IMR-90 (cell line): ENCODE results near the gene SEBOX. TPM values are rescaled to one million over a fixed set of nuclear protein-coding genes. Genes with fewer than 3 reads are reported as not detected.

Experiments
- ATAC-seq: fragments of 200-7000 bp; cut with Tn5 transposase; 2 replicates; pipeline ENCODE4 v1.9.1; 2020; ENCODE audit warnings: low read depth, mild to moderate bottlenecking, moderate library complexity
- BruUV-seq: library from RNA; stranded (reverse); fragments of 400-500 nt; replicated peaks from 2 replicates; lab custom pipeline; 2021; lab: Mats Ljungman, UMichigan
- CTCF ChIA-PET: fragments of 300-600 bp; formaldehyde crosslinking; extraction: SDS; loops from one replicate; lab custom pipeline; 2021; ENCODE audit warnings: antibody characterized with exemption; lab: Yijun Ruan, JAX
- POLR2A ChIA-PET: fragments of 300-600 bp; sonication (Branson Sonifier 250); formaldehyde crosslinking; loops from one replicate; lab custom pipeline; 2022; ENCODE audit warnings: antibody characterized with exemption; ENCODE audit not compliant: unreplicated experiment; lab: Charles Lee
- DNase-seq: peaks from one replicate; pipeline ENCODE4 v3.0.0; 2013
- H2AFZ ChIP-seq: replicated peaks from 2 replicates; pipeline ENCODE3; 2013; ENCODE audit warnings: low read length, mild to moderate bottlenecking; ENCODE audit not compliant: poor library complexity
- H2AK5ac ChIP-seq: 2 replicates; pipeline ENCODE4 v1.6.1; 2013; ENCODE audit warnings: low read depth, low read length, inconsistent platforms
- H2AK9ac ChIP-seq: replicated peaks from 2 replicates; pipeline ENCODE3; 2013; ENCODE audit warnings: mild to moderate bottlenecking, low read depth, low read length, moderate library complexity; ENCODE audit not compliant: poor library complexity
- H2BK120ac ChIP-seq: 2 replicates; pipeline ENCODE4 v1.6.1; 2013; ENCODE audit warnings: low read depth, low read length, inconsistent platforms
- H2BK15ac ChIP-seq: 3 replicates; pipeline ENCODE4 v1.6.1; 2013; ENCODE audit warnings: low read depth, low read length, inconsistent platforms
- H2BK20ac ChIP-seq: 2 replicates; pipeline ENCODE4 v1.6.1; 2013; ENCODE audit warnings: low read depth, mild to moderate bottlenecking, inconsistent platforms, low read length, moderate library complexity
- H2BK5ac ChIP-seq: 2 replicates; pipeline ENCODE4 v1.6.1; 2013; ENCODE audit warnings: mild to moderate bottlenecking, low read depth, low read length, inconsistent platforms; ENCODE audit not compliant: poor library complexity, severe bottlenecking
- H3K14ac ChIP-seq: replicated peaks from 2 replicates; pipeline ENCODE4 v1.6.1; 2013; ENCODE audit warnings: low read depth, low read length, inconsistent platforms
- H3K18ac ChIP-seq: 2 replicates; pipeline ENCODE4 v1.6.1; 2013; ENCODE audit warnings: low read depth, low read length, control low read depth
- H3K23ac ChIP-seq: 2 replicates; pipeline ENCODE4 v1.6.1; 2013; ENCODE audit warnings: low read depth, low read length, inconsistent platforms
- H3K27ac ChIP-seq: 2 replicates; pipeline ENCODE4 v1.5.1; 2013; ENCODE audit warnings: mild to moderate bottlenecking, control low read depth, low read length; ENCODE audit not compliant: insufficient read depth
- H3K27me3 ChIP-seq: 2 replicates; pipeline ENCODE4 v1.6.1; 2013; ENCODE audit warnings: low read length; ENCODE audit not compliant: control insufficient read depth, insufficient read depth
- H3K36me3 ChIP-seq: 2 replicates; pipeline ENCODE4 v1.6.1; 2013; ENCODE audit warnings: low read length, mixed read lengths; ENCODE audit not compliant: control insufficient read depth, insufficient read depth
- H3K4ac ChIP-seq: 2 replicates; pipeline ENCODE4 v1.6.1; 2013; ENCODE audit warnings: low read depth, low read length, inconsistent platforms
- H3K4me1 ChIP-seq: 2 replicates; pipeline ENCODE4 v1.6.1; 2013; ENCODE audit warnings: low read length, mixed read lengths; ENCODE audit not compliant: control insufficient read depth, insufficient read depth
- H3K4me2 ChIP-seq: 2 replicates; pipeline ENCODE4 v1.6.1; 2013; ENCODE audit warnings: low read depth, mild to moderate bottlenecking, control low read depth, low read length, moderate library complexity
- H3K4me3 ChIP-seq: 2 replicates; pipeline ENCODE4 v1.5.1; 2013; ENCODE audit warnings: low read depth, mild to moderate bottlenecking, control low read depth, low read length, moderate library complexity; ENCODE audit not compliant: insufficient read depth
- H3K56ac ChIP-seq: 2 replicates; pipeline ENCODE4 v1.6.1; 2013; ENCODE audit warnings: low read length, inconsistent platforms; ENCODE audit not compliant: insufficient read depth; ENCODE audit errors: extremely low read depth
- H3K79me1 ChIP-seq, 2 experiments: 2 replicates each; pipeline ENCODE4 v1.6.1; 2013; ENCODE audit warnings: low read length in 2 of 2, inconsistent platforms in 1 of 2, low read depth in 1 of 2
- H3K9ac ChIP-seq: 2 replicates; pipeline ENCODE4 v1.6.1; 2013; ENCODE audit warnings: low read depth, low read length, control low read depth
- H3K9me1 ChIP-seq: 2 replicates; pipeline ENCODE4 v1.6.1; 2013; ENCODE audit warnings: low read length, inconsistent platforms; ENCODE audit not compliant: insufficient read depth
- H3K9me3 ChIP-seq: 2 replicates; pipeline ENCODE4 v1.6.1; 2013; ENCODE audit warnings: low read length; ENCODE audit not compliant: control insufficient read depth, insufficient read depth
- H4K20me1 ChIP-seq: 2 replicates; pipeline ENCODE4 v1.6.1; 2013; ENCODE audit warnings: low read length, inconsistent platforms; ENCODE audit not compliant: insufficient read depth
- H4K5ac ChIP-seq: 2 replicates; pipeline ENCODE4 v1.6.1; 2013; ENCODE audit warnings: mild to moderate bottlenecking, low read depth, low read length, control low read depth
- H4K8ac ChIP-seq, 2 experiments: 2 replicates each; pipeline ENCODE4 v1.6.1; 2013; ENCODE audit warnings: low read depth in 2 of 2, low read length in 2 of 2, control low read depth in 1 of 2, inconsistent platforms in 1 of 2
- H4K91ac ChIP-seq: 2 replicates; pipeline ENCODE4 v1.6.1; 2013; ENCODE audit warnings: low read depth, low read length, inconsistent platforms; ENCODE audit not compliant: insufficient read depth
- CTCF ChIP-seq: conservative IDR thresholded peaks from 2 replicates; pipeline ENCODE4 v1.5.1; 2012; ENCODE audit warnings: mild to moderate bottlenecking, low read depth, low read length, improper control_type of control experiment
- ELK1 ChIP-seq: fragments of 150-350 bp; IDR thresholded peaks from 2 replicates; pipeline ENCODE4 v1.6.1; 2016; ENCODE audit warnings: low read depth, mild to moderate bottlenecking, low read length, moderate library complexity, borderline replicate concordance
- FOS ChIP-seq: fragments of 150-350 bp; IDR thresholded peaks from 2 replicates; pipeline ENCODE4 v1.6.1; 2016; ENCODE audit warnings: low read depth, low read length
- MAFK ChIP-seq: IDR thresholded peaks from 2 replicates; pipeline ENCODE4 v1.6.1; 2012; ENCODE audit warnings: low read depth, low read length, improper control_type of control experiment
- MAZ ChIP-seq: IDR thresholded peaks from 2 replicates; pipeline ENCODE4 v1.6.1; 2012; ENCODE audit warnings: low read depth, mild to moderate bottlenecking, low read length, improper control_type of control experiment, moderate library complexity, borderline replicate concordance
- MXI1 ChIP-seq: IDR thresholded peaks from 2 replicates; pipeline ENCODE4 v1.6.1; 2012; ENCODE audit warnings: low read depth, mild to moderate bottlenecking, low read length, moderate library complexity, borderline replicate concordance
- RAD21 ChIP-seq: IDR thresholded peaks from 2 replicates; pipeline ENCODE4 v1.6.1; 2012; ENCODE audit warnings: low read length, improper control_type of control experiment
- RCOR1 ChIP-seq: IDR thresholded peaks from 2 replicates; pipeline ENCODE4 v1.6.1; 2012; ENCODE audit warnings: mild to moderate bottlenecking, low read length, improper control_type of control experiment; ENCODE audit not compliant: insufficient replicate concordance
- RFX5 ChIP-seq: IDR thresholded peaks from 2 replicates; pipeline ENCODE4 v1.8.0; 2012; ENCODE audit warnings: low read depth, mild to moderate bottlenecking, low read length, moderate library complexity
- SMC3 ChIP-seq: fragments of 150-350 bp; IDR thresholded peaks from 2 replicates; pipeline ENCODE4 v1.6.1; 2016; ENCODE audit warnings: low read depth, mild to moderate bottlenecking, antibody characterized with exemption, low read length, moderate library complexity
- USF2 ChIP-seq: fragments of 150-350 bp; IDR thresholded peaks from 2 replicates; pipeline ENCODE4 v1.6.1; 2017; ENCODE audit warnings: mild to moderate bottlenecking, antibody characterized with exemption, low read length, low read depth
- WGBS, 2 experiments: methylation state at CpG; one replicate each; pipeline versions ENCODE4 v1.1.5 to v1.1.7; 2013; ENCODE audit warnings: missing lambda C conversion rate in 2 of 2; ENCODE audit not compliant: insufficient read length in 1 of 2; ENCODE audit errors: extremely low coverage in 2 of 2; 5-methylcytosine and 5-hydroxymethylcytosine counted together
- dilution Hi-C: fragments of 300-500 bp; cut with HindIII; formaldehyde crosslinking; loops from one replicate; pipeline ENCODE4 v1.14.3; 2018; ENCODE audit warnings: low sequenced_read_pairs; ENCODE audit not compliant: unreplicated experiment
- in situ Hi-C: fragments of 300-500 bp; cut with MboI; formaldehyde crosslinking; loops from 3 replicates; pipeline ENCODE4 v1.14.3; 2019; ENCODE audit warnings: low sequenced_read_pairs, inconsistent platforms, mixed read lengths
- intact Hi-C: fragments of 100-400 bp; cut with micrococcal nuclease; formaldehyde crosslinking; loops from 2 replicates; pipeline ENCODE4 v1.10.0; 2022
- polyA plus RNA-seq, 3 experiments: library from polyadenylated mRNA; depleted of rRNA; stranded (reverse); fragments of >200 nt; gene quantifications; 2 replicates each; pipeline ENCODE4 v1.2.3, GENCODE V29; 2012; ENCODE audit warnings: low replicate concordance in 1 of 3
- total RNA-seq: library from RNA; depleted of rRNA; stranded (reverse); fragments of >200 nt; gene quantifications from 2 replicates; pipeline ENCODE4 v1.2.3, GENCODE V29; 2012

The SEBOX gene
- total and polyA plus RNA-seq, 2 of the 4 experiments (the other 2 are of a cell fraction) = not detected

GRCh38 chr17:28335201-28335958, 29.6 kb downstream of the SEBOX start, which contains the start of the genes IFT20 and TNFAIP1:
Gene IFT20, minus strand, starts transcription at chr17:28335472. Its CDS starts 3,487 bp downstream, at chr17:28331985.
Gene TNFAIP1, plus strand, starts transcription at chr17:28335761. Its CDS starts 3,761 bp downstream, at chr17:28339522.
- in situ Hi-C loops = loop anchor here (25.0 kb wide), 1 partner anchor 798 kb away; no protein-coding TSS in a partner anchor
- intact Hi-C loops = loop anchor here (5.0 to 10.0 kb wide), 3 partner anchors 103 to 443 kb away; partner anchors contain the start of genes LYRM9 and NLK
- ATAC-seq = peak; percentile 93
- peak; percentile 4; the same call in 1 of the 2 replicates for TF ChIP-seq RAD21
- peak; percentile 87 for TF ChIP-seq MAZ
- no peak for TF ChIP-seq USF2
- peak; percentile 28; the same call in 1 of the 2 replicates for TF ChIP-seq MXI1
- peak; percentile 42 for TF ChIP-seq RCOR1
- TF ChIP-seq SMC3 = no peak
- TF ChIP-seq FOS = peak; percentile 59
- no peak; the same call in 1 of the 2 replicates for TF ChIP-seq MAFK
- no peak for TF ChIP-seq ELK1
- TF ChIP-seq CTCF = 0 out of 2 replicates have a peak, but pooled peaks have one; percentile 2
- TF ChIP-seq RFX5 = no peak

More at GRCh38 chr17:28335201-28335958, 29.6 kb downstream of the SEBOX start, which contains the start of the genes IFT20 and TNFAIP1:
- Histone ChIP-seq H4K8ac (peak within 1 kb of the TSS; percentile 75 to 81; a peak in 3 of 4 replicates), H4K5ac (peak within 1 kb of the TSS; percentile 21), H3K14ac (peak within 1 kb of the TSS; percentile 90), H3K27ac (peak within 1 kb of the TSS; percentile 65), H4K91ac (peak within 1 kb of the TSS; percentile 72), H2BK120ac (peak within 1 kb of the TSS; percentile 55), H3K18ac (peak within 1 kb of the TSS; percentile 1; the same call in 1 of the 2 replicates), H3K4me2 (peak within 1 kb of the TSS; percentile 92), H3K9me3 (no peaks in the 10 kb centered on the region), H3K4me3 (peak within 1 kb of the TSS; percentile 59), H2BK20ac (peak within 1 kb of the TSS; percentile 7; the same call in 1 of the 2 replicates), H3K23ac (peak within 1 kb of the TSS; percentile 83), H3K4ac (peak within 1 kb of the TSS; percentile 86), H3K36me3 (peaks cover 27% of the 10 kb centered on the region), H3K79me1 (peaks cover 36 to 91% of the 10 kb centered on the region in 2 experiments), H3K9ac (peak within 1 kb of the TSS; percentile 82), H3K4me1 (peaks cover 13% of the 10 kb centered on the region), H2BK15ac (peak within 1 kb of the TSS; percentile 34; the same call in 1 of the 3 replicates), H3K27me3 (no peaks in the 10 kb centered on the region), H2AFZ (peak within 1 kb of the TSS; percentile 93), H2BK5ac (peak within 1 kb of the TSS; percentile 60), H2AK9ac (peak within 1 kb of the TSS; percentile 98), H3K9me1 (peaks cover 16% of the 10 kb centered on the region), H4K20me1 (peaks cover 51% of the 10 kb centered on the region; the same call in 1 of the 2 replicates), H3K56ac (peak within 1 kb of the TSS; percentile 71), H2AK5ac (peak within 1 kb of the TSS; percentile 92)
- 0% methylated on average over 17 of the region's 62 CpGs; no CpG with 5 or more reads in 1 of the 2 experiments for WGBS, 2 experiments
- CTCF ChIA-PET = interaction anchor here (1.1 to 1.4 kb wide), 4 partner anchors 16 to 101 kb away, joined by 3 to 6 read pairs (median 4); no protein-coding TSS in a partner anchor
- dilution Hi-C loops = no loop called here
- BruUV-seq = no TSS peak
- POLR2A ChIA-PET = interaction anchor here (0.6 to 1.8 kb wide), 3 partner anchors 11 to 58 kb away, joined by 3 to 8 read pairs (median 4); partner anchors contain the start of gene POLDIP2
- peak; percentile 100 for DNase-seq
